HG03139 (cell line): ENCODE data around the gene LRMDA.

Source experiments
- ATAC-seq: cut with Tn5 transposase; IDR thresholded peaks from one replicate; pipeline ENCODE4 v1.9.1; 2021; ENCODE audit not compliant: unreplicated experiment

Gene LRMDA

DNA sequence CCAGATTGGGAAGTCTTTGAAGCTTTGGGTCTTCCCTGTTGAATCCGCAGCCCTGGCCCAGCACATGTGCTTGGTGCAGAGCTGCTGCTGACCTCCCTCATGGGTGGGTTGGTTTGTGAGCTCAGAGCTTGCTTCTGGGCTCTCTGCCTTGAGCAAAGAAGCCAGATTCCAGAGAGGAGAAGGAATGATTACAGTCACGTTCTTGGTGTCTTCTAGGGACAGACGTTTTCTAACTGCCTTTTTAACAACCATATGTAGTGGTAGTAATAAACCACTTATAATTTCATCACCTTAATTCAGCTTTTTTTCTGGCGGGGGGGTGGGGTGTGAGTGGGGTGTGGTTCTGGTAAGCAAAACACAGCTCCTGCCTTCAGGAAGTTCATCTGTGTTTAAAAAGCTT, 39.5 kb downstream of the LRMDA start:
- no peak for ATAC-seq

- ATAC-seq = no peak
Measured at GRCh38 chr10:75472685-75473084, 41.3 kb downstream of the LRMDA start.

GRCh38 chr10:75474106-75474505, 42.7 kb downstream of the LRMDA start:
- ATAC-seq = no peak

DNA sequence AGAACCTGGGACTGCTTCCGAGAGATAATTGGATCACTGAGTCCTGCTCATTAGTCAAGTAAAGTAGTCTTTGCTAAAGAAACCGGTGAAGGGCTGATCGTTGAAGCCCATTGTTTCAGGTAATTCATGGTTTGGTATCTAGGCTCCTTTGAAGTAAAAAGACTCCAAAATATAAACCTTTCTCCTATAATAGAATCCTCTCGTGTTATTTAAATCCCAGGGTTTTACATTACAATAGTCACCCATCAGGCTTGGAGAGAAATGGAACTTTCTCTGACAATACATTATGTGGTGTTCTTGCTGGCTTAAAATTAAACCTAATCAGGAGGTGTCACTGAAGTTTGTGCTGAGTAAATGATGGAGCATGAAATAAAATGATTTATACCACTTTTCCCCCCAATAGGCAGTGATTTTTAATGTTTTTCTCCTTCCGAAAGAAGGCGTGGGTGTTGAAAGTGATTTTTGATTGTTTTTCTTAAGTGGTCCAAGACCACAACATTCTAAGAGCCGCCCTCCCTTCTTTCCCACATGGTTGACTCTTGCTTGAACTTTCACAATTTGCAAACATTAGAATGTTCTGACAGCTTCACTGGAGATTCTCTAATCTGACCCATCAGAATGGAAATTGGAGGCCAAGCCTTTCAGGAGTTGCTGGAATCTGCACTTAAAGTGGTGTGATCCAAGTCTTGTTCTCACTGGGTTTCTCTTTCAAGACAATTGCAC, 44.2 kb downstream of the LRMDA start:
- ATAC-seq = no peak

DNA sequence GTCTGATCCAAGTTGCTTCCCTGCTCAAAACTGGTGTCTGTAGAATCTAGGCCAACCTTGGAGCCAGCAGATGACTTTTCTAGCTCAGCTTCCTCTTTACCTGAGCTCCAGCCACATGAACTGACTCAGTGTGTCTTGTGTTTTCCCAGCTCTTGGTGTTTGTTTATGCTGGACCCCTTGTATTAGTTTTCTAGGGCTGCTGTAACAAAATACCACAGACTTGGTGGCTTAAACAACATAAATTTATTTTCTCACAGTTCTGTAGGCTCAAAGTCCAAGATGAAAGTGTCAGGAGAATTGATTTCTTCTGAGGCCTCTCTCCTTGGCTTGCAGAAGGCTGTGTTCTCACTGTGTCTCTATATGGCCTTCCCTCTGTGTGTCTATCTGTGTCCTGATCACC, 45.1 kb downstream of the LRMDA start:
- no peak for ATAC-seq

GRCh38 chr10:75476985-75477384, 45.6 kb downstream of the LRMDA start:
- no peak for ATAC-seq

- no peak for ATAC-seq
Measured at GRCh38 chr10:75477680-75478079, 46.3 kb downstream of the LRMDA start.

DNA sequence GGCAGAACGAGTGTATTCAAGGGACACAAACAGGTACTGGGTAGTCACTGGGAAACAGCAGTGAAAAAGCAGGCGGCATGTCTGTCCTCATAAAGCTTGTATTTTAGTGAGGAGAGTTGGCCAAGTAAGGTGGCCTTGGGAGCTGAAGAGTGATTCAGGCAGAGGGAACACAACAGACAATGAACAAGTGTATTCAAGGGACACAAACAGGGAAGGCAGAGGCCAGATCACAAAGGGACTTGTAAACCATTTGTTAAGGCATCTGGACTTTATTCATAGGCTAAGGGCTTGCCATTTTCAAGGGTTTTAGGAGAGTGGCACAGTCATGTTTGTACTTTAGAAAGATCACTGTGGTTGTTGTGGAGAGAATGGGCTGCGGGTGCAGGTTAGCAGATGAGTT, 49.0 kb downstream of the LRMDA start:
- ATAC-seq = no peak

- no peak for ATAC-seq
Measured at GRCh38 chr10:75483188-75483587, 51.8 kb downstream of the LRMDA start.

DNA sequence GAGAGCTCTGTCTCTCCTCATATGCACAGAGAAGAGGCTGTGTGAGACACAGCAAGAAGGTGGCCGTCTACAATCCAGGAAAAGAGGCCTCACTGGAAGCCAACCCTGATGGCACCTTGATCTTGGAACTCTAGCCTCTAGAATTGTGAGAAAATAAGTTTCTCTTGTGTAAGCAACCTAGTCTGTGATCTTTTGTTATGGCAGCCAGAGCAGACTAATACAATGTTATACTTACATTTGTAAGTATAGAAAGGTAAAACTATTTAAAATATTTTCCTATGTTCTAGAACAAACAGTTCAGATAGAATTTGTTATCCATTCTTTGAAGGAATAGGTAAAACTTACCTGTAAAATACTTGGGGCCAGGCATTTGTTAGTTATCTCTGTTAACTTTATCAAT, 53.3 kb downstream of the LRMDA start:
- ATAC-seq = no peak

GRCh38 chr10:75486591-75486990, 55.2 kb downstream of the LRMDA start:
- ATAC-seq = no peak

DNA sequence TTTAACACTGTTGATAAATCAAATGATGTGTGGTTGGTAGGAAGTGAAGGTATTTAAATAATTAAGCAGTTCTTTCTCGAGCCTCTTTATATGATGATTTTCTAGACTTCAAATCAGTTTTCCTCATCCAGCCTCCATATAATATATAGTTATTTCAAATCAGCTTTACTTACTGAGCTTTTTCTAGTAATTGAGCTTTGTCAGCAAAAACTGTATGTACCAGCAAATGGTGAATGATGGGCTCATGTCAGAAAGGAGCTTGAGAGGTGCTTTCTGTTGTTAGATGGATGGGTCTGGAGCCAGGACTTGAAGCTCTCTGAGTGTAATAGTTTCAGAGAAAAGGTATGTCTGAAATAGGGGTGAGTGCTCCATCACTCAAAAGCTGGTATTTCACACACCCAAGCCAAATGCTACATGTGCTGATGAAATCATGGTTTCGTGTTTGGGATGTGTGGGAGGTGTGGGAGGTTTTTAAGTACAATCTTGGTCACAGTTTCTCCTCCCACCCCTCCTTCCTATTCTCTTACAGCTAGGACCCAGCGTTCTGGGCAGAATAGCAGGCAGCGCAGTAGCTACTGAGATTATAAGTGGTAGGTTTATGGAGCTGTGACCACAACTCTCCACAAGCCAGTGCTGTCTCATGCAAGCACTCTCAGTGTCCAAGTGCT, 55.8 kb downstream of the LRMDA start:
- no peak for ATAC-seq

DNA sequence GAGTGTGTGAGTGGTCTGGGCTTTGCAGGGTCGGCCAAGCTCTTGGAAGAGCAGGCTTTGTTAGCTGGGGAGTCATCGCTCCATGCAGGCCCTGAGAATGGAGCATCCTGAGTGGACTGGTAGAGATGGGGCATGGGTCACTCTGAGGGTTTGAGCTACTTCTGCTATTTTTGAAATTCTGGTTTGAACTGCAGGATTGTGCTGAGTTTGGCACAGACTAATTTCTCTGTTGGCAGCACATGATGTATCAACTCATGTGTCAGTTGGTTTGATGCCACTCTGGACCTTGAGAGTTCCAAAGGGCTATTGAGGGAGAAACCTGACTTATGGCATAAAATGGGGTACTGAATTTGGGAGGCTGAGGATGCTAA, 56.3 kb downstream of the LRMDA start:
- ATAC-seq = no peak

DNA sequence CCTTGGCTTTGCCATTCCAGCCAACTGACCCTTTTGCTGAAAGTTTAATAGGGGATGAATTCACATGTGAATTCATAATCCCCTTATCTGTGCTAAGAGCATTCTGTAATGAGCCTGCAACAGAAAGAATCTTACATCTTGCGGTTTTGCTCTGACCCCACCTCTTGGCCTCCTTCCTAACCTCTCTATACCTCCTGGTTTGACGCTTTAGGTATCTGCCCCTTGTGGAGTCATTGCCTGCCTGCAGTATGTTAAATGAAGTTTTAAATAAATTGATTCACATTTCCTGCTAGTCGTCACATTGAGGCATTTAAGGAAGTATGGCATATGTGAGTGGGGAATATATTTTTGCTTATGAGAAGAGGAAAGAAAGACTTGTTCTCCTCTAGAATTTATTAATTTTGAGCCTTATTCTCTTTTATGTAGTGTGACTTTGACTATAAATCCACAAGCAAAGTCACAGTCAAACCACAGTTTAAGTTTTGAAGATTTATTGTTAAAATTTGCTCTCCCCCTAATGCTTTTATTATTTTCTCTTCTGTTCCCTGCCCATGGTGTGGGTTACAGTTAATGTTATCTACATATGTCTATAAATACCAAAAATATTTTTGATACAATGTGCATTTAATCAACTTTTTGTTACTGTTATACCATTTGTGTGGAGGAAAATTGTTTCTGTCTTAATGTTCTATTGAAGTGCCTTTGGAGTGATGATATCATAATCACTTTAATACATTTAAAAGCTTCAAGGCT, 60.9 kb downstream of the LRMDA start:
- no peak for ATAC-seq

DNA sequence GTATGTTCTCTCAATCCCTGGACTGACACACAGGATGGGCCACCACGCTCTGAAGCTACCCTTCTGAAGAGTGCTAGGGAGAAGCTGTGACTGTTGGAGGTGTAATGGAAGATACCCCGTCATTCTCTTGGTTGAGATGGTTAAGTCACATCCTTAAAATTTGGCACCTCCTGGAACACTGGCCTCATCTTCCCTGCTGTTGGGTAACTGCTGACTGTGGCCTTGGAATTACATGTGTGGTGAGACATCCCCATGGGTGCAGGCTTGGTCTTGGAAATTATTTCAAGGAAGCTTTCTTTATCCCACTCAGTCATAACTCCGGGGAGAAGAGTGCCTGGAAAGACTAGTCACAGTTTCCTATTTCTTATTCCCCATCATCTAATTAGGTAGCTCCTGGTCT, 62.0 kb downstream of the LRMDA start:
- ATAC-seq = no peak

- no peak for ATAC-seq
Measured at GRCh38 chr10:75495434-75496190, 64.2 kb downstream of the LRMDA start.

DNA sequence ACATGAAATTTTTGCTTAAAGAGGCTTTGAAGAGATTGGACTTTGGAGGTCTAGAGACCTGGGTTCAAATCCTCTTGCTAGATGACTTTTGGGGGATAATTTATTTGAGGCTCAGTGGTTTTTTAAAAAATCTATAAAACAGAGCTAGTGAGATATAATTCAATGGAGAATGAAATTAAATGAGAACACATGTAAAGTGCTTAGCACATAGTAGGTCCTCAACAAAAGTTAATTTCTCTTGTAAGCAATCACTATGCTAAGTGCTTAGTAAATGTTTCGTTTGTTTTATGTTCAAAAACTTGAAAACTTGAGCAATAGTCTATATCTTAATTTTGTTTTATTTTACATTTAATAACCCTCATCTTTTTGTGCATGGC, 64.8 kb downstream of the LRMDA start:
- no peak for ATAC-seq

DNA sequence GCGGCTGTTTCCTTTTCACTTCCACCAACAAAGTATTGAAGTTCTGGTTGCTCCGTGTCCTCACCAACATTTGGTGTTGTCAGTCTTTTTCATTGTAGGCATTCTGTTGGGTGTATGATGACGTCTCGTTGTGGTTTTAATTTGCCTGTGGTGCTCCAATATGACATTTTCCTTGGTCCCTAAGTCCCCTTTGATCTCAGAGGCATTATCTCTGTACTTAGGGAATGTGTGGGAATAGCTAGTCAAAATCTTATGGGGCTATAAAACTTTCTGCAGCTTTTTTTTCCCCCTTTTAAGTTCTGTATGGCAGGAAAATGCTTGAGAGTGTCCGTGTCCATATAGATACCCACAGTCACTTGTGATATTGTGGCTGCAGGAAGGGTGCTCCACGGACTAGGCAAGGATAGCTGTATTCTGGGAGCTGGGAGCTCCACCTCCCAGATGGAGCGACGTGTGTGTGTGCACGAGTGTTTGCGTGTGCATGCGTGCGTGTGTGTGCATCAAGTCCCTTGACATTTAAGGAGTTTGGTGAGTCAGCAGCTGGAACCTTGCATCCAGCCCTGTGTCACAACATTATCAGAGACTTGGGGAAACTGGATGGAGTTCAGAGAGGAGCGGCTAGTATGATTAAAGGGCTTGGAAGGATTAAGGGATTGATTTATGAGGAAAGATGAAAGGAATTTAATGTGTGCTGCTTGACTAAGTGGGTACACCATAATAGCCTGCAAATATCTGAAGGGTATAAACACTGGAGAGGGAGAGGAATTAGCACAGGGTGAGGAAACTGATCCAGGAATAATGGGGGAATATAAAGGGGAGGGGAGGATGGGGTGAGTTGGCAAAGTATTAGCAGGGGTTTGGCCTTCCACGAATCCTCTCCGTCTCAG, 66.8 kb downstream of the LRMDA start:
- ATAC-seq = no peak

DNA sequence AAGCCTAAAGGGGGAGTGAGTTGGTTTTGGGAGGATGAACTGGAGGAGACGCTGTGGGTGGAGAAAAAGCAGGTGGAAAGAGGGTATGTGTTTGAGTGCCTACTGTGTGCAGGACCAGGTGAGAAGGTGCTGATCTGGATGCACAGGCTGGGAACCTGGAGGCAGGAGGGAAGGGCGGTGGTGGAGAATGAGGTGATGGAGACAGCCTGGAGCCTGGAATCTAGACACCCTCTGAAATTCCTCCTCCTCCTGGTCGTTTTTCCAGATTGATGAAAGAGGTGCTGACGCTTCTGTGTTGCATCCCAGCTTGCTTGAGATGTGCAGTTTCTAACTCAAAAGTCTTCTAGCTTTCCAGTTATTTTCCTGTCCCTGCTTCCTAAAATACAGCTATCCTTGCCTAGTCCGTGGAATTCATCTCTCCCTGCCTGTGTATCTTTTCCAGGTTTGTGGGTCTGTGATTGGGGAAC, 67.5 kb downstream of the LRMDA start:
- ATAC-seq = no peak

DNA sequence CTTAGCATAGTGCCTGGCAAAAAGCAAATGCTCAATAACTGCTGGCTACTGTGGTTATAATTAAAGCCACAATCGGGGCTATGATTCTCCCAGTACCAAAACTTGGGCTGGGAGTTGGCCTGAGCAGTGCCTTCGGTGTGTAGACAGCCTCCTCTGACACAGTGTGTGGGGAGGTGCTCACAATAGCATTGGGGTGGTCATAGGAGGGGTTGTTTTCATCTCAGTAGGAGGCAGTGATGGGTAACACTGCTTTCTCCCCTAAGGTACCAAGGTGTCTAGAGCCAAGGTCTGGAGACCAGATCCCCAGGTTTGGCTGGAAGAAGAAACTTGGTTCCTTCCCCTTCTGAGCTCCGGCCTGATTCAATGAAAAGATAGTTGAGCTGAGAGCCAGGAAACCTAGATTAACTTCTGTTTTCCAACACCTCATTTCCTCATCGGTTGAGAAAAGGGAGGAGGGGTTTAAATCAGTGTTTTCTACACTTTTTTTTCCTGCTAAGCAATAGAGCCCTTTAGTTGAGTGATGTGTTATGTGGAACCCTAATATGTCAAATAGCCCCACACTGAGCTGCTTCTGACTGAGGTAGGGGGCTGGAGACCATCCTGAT, 68.2 kb downstream of the LRMDA start:
- no peak for ATAC-seq
